Activated CD8-positive, alpha-beta T cell treated with anti-CD3 and anti-CD28 coated beads for 36 hours (primary cell): ENCODE results near the gene ZFPL1. TPM values are rescaled to one million over a fixed set of nuclear protein-coding genes. Genes with fewer than 3 reads are reported as not detected.
A peak's percentile ranks its signal among the peaks of the same experiment; 100 is the strongest.

Experiments
- ATAC-seq: fragments of 200-7000 bp; cut with Tn5 transposase; one replicate; pipeline ENCODE4 v1.10.0; 2021; ENCODE audit warnings: mild to moderate bottlenecking, moderate library complexity
- CTCF ChIA-PET: fragments of 350-600 bp; sonication (Branson Sonifier 250); formaldehyde crosslinking; loops from one replicate; lab custom pipeline; 2021; ENCODE audit warnings: antibody characterized with exemption; lab: Charles Lee
- POLR2A ChIA-PET: fragments of 350-600 bp; sonication (Branson Sonifier 250); formaldehyde crosslinking; loops from one replicate; lab custom pipeline; 2021; ENCODE audit warnings: antibody characterized with exemption; lab: Charles Lee
- DNase-seq: peaks from one replicate; pipeline ENCODE4 v3.0.0-alpha.2; 2020
- H3K27ac Mint-ChIP-seq: one replicate; pipeline ENCODE4 v1.8.0; 2021; ENCODE audit warnings: mild to moderate bottlenecking, mixed read lengths
- H3K27me3 Mint-ChIP-seq: one replicate; pipeline ENCODE4 v1.8.0; 2021; ENCODE audit warnings: mixed read lengths
- H3K36me3 Mint-ChIP-seq: one replicate; pipeline ENCODE4 v1.8.0; 2021; ENCODE audit warnings: low read depth, mixed read lengths
- H3K4me1 Mint-ChIP-seq: one replicate; pipeline ENCODE4 v1.8.0; 2021; ENCODE audit warnings: low read depth, mixed read lengths
- H3K4me3 Mint-ChIP-seq: one replicate; pipeline ENCODE4 v1.8.0; 2021; ENCODE audit warnings: mild to moderate bottlenecking, moderate library complexity, mixed read lengths
- H3K9me3 Mint-ChIP-seq: one replicate; pipeline ENCODE4 v1.8.0; 2021; ENCODE audit warnings: mixed read lengths
- CTCF ChIP-seq: fragments of 200-600 bp; IDR thresholded peaks from one replicate; pipeline ENCODE4 v1.8.0; 2022; ENCODE audit warnings: antibody characterized with exemption, mild to moderate bottlenecking
- intact Hi-C: fragments of 100-400 bp; cut with micrococcal nuclease; formaldehyde crosslinking; loops from one replicate; pipeline ENCODE4 v1.10.0; 2022
- microRNA-seq: library from miRNA; unstranded; fragments of <30 nt; microRNA quantifications from one replicate; pipeline ENCODE4 v1.2.0, GENCODE V29; 2022; ENCODE audit warnings: borderline microRNAs expressed, borderline replicate concordance
- total RNA-seq, 2 experiments: library from RNA; stranded (reverse); gene quantifications; one replicate each; pipeline ENCODE4 v1.2.3, GENCODE V29; 2021

ZFPL1 gene
- total RNA-seq, 2 experiments from 2014 or later: 27.1 to 28.2 TPM

DNA sequence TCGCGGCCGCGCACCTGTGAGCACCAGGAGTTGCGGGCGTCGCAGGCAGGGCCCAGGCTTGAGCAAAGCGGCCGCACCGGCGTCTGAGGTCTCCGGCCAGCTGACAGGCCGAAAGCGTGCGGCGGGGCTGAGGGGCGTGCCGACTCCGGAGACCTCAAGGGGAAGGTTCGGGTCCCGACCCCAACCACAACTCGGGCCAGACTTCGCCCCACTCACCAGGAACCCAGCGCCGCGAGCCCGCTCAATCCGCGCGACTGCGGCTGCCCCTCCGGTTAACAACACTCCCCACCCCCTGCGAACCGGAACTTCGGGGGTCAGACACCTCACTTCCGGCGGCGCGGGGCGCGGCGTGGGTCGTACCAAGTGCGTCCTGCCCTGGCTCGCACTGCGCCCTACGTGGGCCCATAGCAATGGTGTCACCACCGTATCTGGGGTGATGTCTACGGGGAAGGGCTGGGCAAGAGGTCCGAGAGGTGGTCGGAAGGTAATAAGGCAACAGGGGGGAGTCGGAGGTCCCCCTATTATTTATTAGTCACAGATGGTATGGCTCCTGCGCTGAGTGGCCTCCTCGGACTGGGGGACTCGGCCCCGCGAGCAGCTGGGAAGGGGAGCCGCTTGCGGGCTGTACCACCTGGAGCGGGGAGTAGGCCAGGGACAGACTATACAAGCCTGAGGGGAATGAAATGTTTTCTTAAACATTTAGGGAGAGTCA, 50.4 kb downstream of the ZFPL1 start, which contains the start of gene SYVN1:
TSS of gene SYVN1 (minus strand) at position 280 of the 712 bp plus-strand sequence. CDS start 918 bp downstream, outside the sequence.
- Mint-ChIP-seq H3K4me1 (peaks cover 33% of the 10 kb centered on the region), H3K36me3 (peaks cover 13% of the 10 kb centered on the region), H3K9me3 (no peaks in the 10 kb centered on the region), H3K27me3 (no peaks in the 10 kb centered on the region), H3K4me3 (peak within 1 kb of the TSS; percentile 100), H3K27ac (peak within 1 kb of the TSS; percentile 100)
- DNase-seq: peak; percentile 93
- POLR2A ChIA-PET: interaction anchor here (0.5 to 7.8 kb wide), 22 partner anchors 7 to 1455 kb away, joined by 3 to 77 read pairs (median 4); partner anchors contain the start of genes ARL2, CAPN1, FAU and MRPL49
- intact Hi-C loops: no loop called here
- ATAC-seq: peak; percentile 78
- TF ChIP-seq CTCF: no peak
- CTCF ChIA-PET: interaction anchor here (1.1 to 3.4 kb wide), 10 partner anchors 10 to 390 kb away, joined by 3 to 30 read pairs (median 6); partner anchors contain the start of genes ARL2, CAPN1, FAU and MRPL49

- no peak for TF ChIP-seq CTCF
- H3K9me3 Mint-ChIP-seq: no peaks in the 10 kb centered on the region
- POLR2A ChIA-PET: interaction anchor here (0.5 to 7.8 kb wide), 24 partner anchors 8 to 1456 kb away, joined by 3 to 77 read pairs (median 4); partner anchors contain the start of genes ARL2, CAPN1, CDCA5 and FAU
- peak overlapping the region; percentile 100 for H3K4me3 Mint-ChIP-seq
- H3K4me1 Mint-ChIP-seq: peaks cover 33% of the 10 kb centered on the region
- CTCF ChIA-PET: interaction anchor here (0.6 to 3.4 kb wide), 12 partner anchors 11 to 391 kb away, joined by 3 to 30 read pairs (median 6); partner anchors contain the start of genes ARL2, CAPN1, FAU and MRPL49
- ATAC-seq: peak; percentile 89
- H3K27ac Mint-ChIP-seq: peak overlapping the region; percentile 100
- peaks cover 12% of the 10 kb centered on the region for H3K36me3 Mint-ChIP-seq
- H3K27me3 Mint-ChIP-seq: no peaks in the 10 kb centered on the region
- intact Hi-C loops: no loop called here
- peak; percentile 92 for DNase-seq
These were observed 51.1 kb downstream of the ZFPL1 start for GRCh38 chr11:65134952-65135632.

- no peaks in the 10 kb centered on the region for H3K9me3 Mint-ChIP-seq
- TF ChIP-seq CTCF: no peak
- ChIA-PET CTCF (interaction anchor here (0.6 to 3.4 kb wide), 11 partner anchors 11 to 391 kb away, joined by 3 to 30 read pairs (median 6); partner anchors contain the start of genes CAPN1, FAU, MRPL49 and RASGRP2), POLR2A (interaction anchor here (0.7 to 7.8 kb wide), 21 partner anchors 9 to 277 kb away, joined by 3 to 77 read pairs (median 4); partner anchors contain the start of genes ARL2, CAPN1, CDCA5 and FAU)
- intact Hi-C loops: no loop called here
- ATAC-seq: no peak
- H3K4me3 Mint-ChIP-seq: peak overlapping the region; percentile 100
- H3K4me1 Mint-ChIP-seq: peaks cover 33% of the 10 kb centered on the region
- no peak for DNase-seq
- no peaks in the 10 kb centered on the region for H3K27me3 Mint-ChIP-seq
- peaks cover 12% of the 10 kb centered on the region for H3K36me3 Mint-ChIP-seq
- peak overlapping the region; percentile 100 for H3K27ac Mint-ChIP-seq
These were observed 51.7 kb downstream of the ZFPL1 start for GRCh38 chr11:65135633-65136145.

GRCh38 chr11:65136515-65137096, 52.6 kb downstream of the ZFPL1 start:
- DNase-seq (no peak), ATAC-seq (no peak)
- TF ChIP-seq CTCF: no peak
- Mint-ChIP-seq H3K4me1 (peaks cover 31% of the 10 kb centered on the region), H3K4me3 (peak overlapping the region; percentile 100), H3K36me3 (peaks cover 7% of the 10 kb centered on the region), H3K9me3 (no peaks in the 10 kb centered on the region), H3K27ac (peak overlapping the region; percentile 87), H3K27me3 (no peaks in the 10 kb centered on the region)
- CTCF ChIA-PET: interaction anchor here (0.7 to 3.4 kb wide), 5 partner anchors 11 to 193 kb away, joined by 3 to 30 read pairs (median 4); partner anchors contain the start of genes CAPN1, TM7SF2 and ZNHIT2
- intact Hi-C loops: no loop called here
- POLR2A ChIA-PET: interaction anchor here (0.8 to 7.8 kb wide), 9 partner anchors 9 to 45 kb away, joined by 4 to 77 read pairs (median 10); partner anchors contain the start of genes CAPN1, FAU, MRPL49 and VPS51

Small RNA genes within 50 kb of the gene (microRNA-seq; reads per million reads assigned to microRNA genes)
- not detected for gene MIR6751

Other genes starting within 250 kb of the ZFPL1 start
- under 1 TPM; 0.31 to 0.61 TPM for gene CDC42BPG, start 239.6 kb upstream of the ZFPL1 start, total RNA-seq
- gene EHD1, start 205.6 kb upstream of the ZFPL1 start, total RNA-seq: 10 to 100 TPM; 60.3 to 65.1 TPM
- gene ATG2A, start 167.0 kb upstream of the ZFPL1 start, total RNA-seq: 10 to 100 TPM; 17.1 to 17.5 TPM
- 10 to 100 TPM; 20.2 to 21.2 TPM for gene PPP2R5B, start 159.5 kb upstream of the ZFPL1 start, total RNA-seq
- not detected for gene GPHA2, start 148.3 kb upstream of the ZFPL1 start, total RNA-seq
- gene MAJIN, start 112.1 kb upstream of the ZFPL1 start, total RNA-seq: not detected
- not detected for gene BATF2, start 87.3 kb upstream of the ZFPL1 start, total RNA-seq
- 100 to 1,000 TPM; 118 to 122 TPM for gene ARL2, start 70.1 kb upstream of the ZFPL1 start, total RNA-seq
- 1 to 10 TPM; 4.7 to 5.7 TPM for gene SNX15, start 56.8 kb upstream of the ZFPL1 start, total RNA-seq
- 10 to 100 TPM; 14.0 to 14.5 TPM for gene SAC3D1, start 43.0 kb upstream of the ZFPL1 start, total RNA-seq
- 1 to 10 TPM; 6.6 to 7.6 TPM for gene NAALADL1, start 25.7 kb upstream of the ZFPL1 start, total RNA-seq
- gene CDCA5, start 182 bp upstream of the ZFPL1 start, total RNA-seq: 100 to 1,000 TPM; 112 TPM
- gene VPS51, start 12.0 kb downstream of the ZFPL1 start, total RNA-seq: 100 to 1,000 TPM; 103 TPM
- gene TM7SF2, start 27.6 kb downstream of the ZFPL1 start, total RNA-seq: 10 to 100 TPM; 12.4 to 17.5 TPM
- gene ZNHIT2, start 33.5 kb downstream of the ZFPL1 start, total RNA-seq: 10 to 100 TPM; 11.5 to 12.7 TPM
- 1,000 to 10,000 TPM; 1,112 to 1,137 TPM for gene FAU, start 37.9 kb downstream of the ZFPL1 start, total RNA-seq
- 10 to 100 TPM; 48.7 to 53.4 TPM for gene MRPL49, start 38.1 kb downstream of the ZFPL1 start, total RNA-seq
- 10 to 100 TPM; 20.6 to 26.8 TPM for gene SYVN1, start 50.3 kb downstream of the ZFPL1 start, total RNA-seq
- gene SPDYC, start 86.0 kb downstream of the ZFPL1 start, total RNA-seq: not detected
- gene CAPN1, start 97.7 kb downstream of the ZFPL1 start, total RNA-seq: 10 to 100 TPM; 72.6 to 74.7 TPM
- 10 to 100 TPM; 55.2 to 63.8 TPM for gene POLA2, start 177.7 kb downstream of the ZFPL1 start, total RNA-seq
- gene CDC42EP2, start 230.6 kb downstream of the ZFPL1 start, total RNA-seq: 1 to 10 TPM in 1 of 2 experiments, not detected in 1; 1.2 TPM
- gene DPF2, start 249.6 kb downstream of the ZFPL1 start, total RNA-seq: 10 to 100 TPM; 50.3 to 61.5 TPM